MG63 (cell line): ENCODE data around the gene FECH. TPM values are rescaled to one million over a fixed set of nuclear protein-coding genes. Genes with fewer than 3 reads are reported as not detected.
"Not testable (repeated sequence)": the region's sequence is repeated elsewhere in the genome, so short reads cannot be mapped to it uniquely, and the experiment has no call there.

Source experiments
- DNase-seq: peaks from one replicate; pipeline ENCODE4 v3.0.0-alpha.2; 2020
- H3K27me3 ChIP-seq: fragments of 250-450 bp; sonication (Bioruptor Pico); 2 replicates; pipeline ENCODE4 v1.5.1; 2020; ENCODE audit warnings: mild to moderate bottlenecking, moderate library complexity
- H3K36me3 ChIP-seq: fragments of 250-450 bp; sonication (Bioruptor Pico); 2 replicates; pipeline ENCODE4 v1.5.1; 2020; ENCODE audit warnings: mild to moderate bottlenecking, moderate library complexity
- H3K4me3 ChIP-seq: fragments of 250-450 bp; sonication (Bioruptor Pico); 2 replicates; pipeline ENCODE4 v1.5.1; 2020; ENCODE audit warnings: mild to moderate bottlenecking, moderate library complexity
- H3K9me3 ChIP-seq: fragments of 250-450 bp; sonication (Bioruptor Pico); 2 replicates; pipeline ENCODE4 v1.5.1; 2020; ENCODE audit warnings: mild to moderate bottlenecking, moderate library complexity
- total RNA-seq: library from RNA; depleted of rRNA; stranded (reverse); fragments of >200 nt; shearing (Covaris generic); gene quantifications from 2 replicates; pipeline ENCODE4 v1.2.3, GENCODE V29; 2014; ENCODE audit warnings: low replicate concordance

The FECH gene
- total RNA-seq, 1 experiment from 2014 or later, result 32.0 TPM

GRCh38 chr18:57547260-57547659 lies 39.2 kb downstream of the FECH start:
- Histone ChIP-seq H3K27me3 (no peaks in the 10 kb centered on the region), H3K36me3 (peaks cover 3% of the 10 kb centered on the region; the same call in 1 of the 2 replicates), H3K9me3 (no peaks in the 10 kb centered on the region), H3K4me3 (no peak overlapping the region)
- DNase-seq, result no peak

- no peak overlapping the region for H3K4me3 ChIP-seq
- H3K9me3 ChIP-seq, result no peaks in the 10 kb centered on the region
- no peaks in the 10 kb centered on the region; the same call in 1 of the 2 replicates for H3K36me3 ChIP-seq
- DNase-seq, result no peak
- H3K27me3 ChIP-seq, result no peaks in the 10 kb centered on the region
Observed at GRCh38 chr18:57544936-57545660, 41.4 kb downstream of the FECH start.

GRCh38 chr18:57543560-57543959 lies 42.9 kb downstream of the FECH start:
- no peaks in the 10 kb centered on the region for H3K36me3 ChIP-seq
- H3K9me3 ChIP-seq, result no peaks in the 10 kb centered on the region
- no peak overlapping the region for H3K4me3 ChIP-seq
- H3K27me3 ChIP-seq, result no peaks in the 10 kb centered on the region
- DNase-seq, result no peak

- no peaks in the 10 kb centered on the region for H3K27me3 ChIP-seq
- H3K4me3 ChIP-seq, result no peak overlapping the region
- H3K36me3 ChIP-seq, result no peaks in the 10 kb centered on the region
- H3K9me3 ChIP-seq, result no peaks in the 10 kb centered on the region
- DNase-seq, result peak; percentile 3
Observed at GRCh38 chr18:57542812-57543427, 43.6 kb downstream of the FECH start.

- Histone ChIP-seq H3K9me3 (no peaks in the 10 kb centered on the region), H3K36me3 (no peaks in the 10 kb centered on the region), H3K27me3 (no peaks in the 10 kb centered on the region), H3K4me3 (no peak overlapping the region)
- peak; percentile 51 for DNase-seq
Observed at GRCh38 chr18:57542126-57542525, 44.4 kb downstream of the FECH start.

GRCh38 chr18:57539702-57540101 lies 46.8 kb downstream of the FECH start:
- DNase-seq, result no peak
- H3K27me3 ChIP-seq, result no peaks in the 10 kb centered on the region

GRCh38 chr18:57538614-57539013 lies 47.9 kb downstream of the FECH start:
- no peak for DNase-seq
- Histone ChIP-seq H3K4me3 (no peak overlapping the region), H3K36me3 (no peaks in the 10 kb centered on the region), H3K27me3 (no peaks in the 10 kb centered on the region), H3K9me3 (no peaks in the 10 kb centered on the region)

More at GRCh38 chr18:57539702-57540101, 46.8 kb downstream of the FECH start:
- H3K36me3 ChIP-seq, result no peaks in the 10 kb centered on the region
- no peaks in the 10 kb centered on the region for H3K9me3 ChIP-seq
- no peak overlapping the region for H3K4me3 ChIP-seq

GRCh38 chr18:57534511-57534909 lies 52.0 kb downstream of the FECH start:
- no peak overlapping the region for H3K4me3 ChIP-seq
- no peaks in the 10 kb centered on the region for H3K27me3 ChIP-seq
- H3K36me3 ChIP-seq, result no peaks in the 10 kb centered on the region
- no peaks in the 10 kb centered on the region for H3K9me3 ChIP-seq
- no peak for DNase-seq

- no peaks in the 10 kb centered on the region for H3K27me3 ChIP-seq
- H3K4me3 ChIP-seq, result no peak overlapping the region
- no peaks in the 10 kb centered on the region for H3K36me3 ChIP-seq
- DNase-seq, result no peak
- H3K9me3 ChIP-seq, result no peaks in the 10 kb centered on the region
Observed at GRCh38 chr18:57533868-57534510, 52.5 kb downstream of the FECH start.

GRCh38 chr18:57533006-57533867 lies 53.3 kb downstream of the FECH start:
- DNase-seq, result no peak
- H3K4me3 ChIP-seq, result no peak overlapping the region
- H3K9me3 ChIP-seq, result no peaks in the 10 kb centered on the region
- H3K36me3 ChIP-seq, result no peaks in the 10 kb centered on the region
- H3K27me3 ChIP-seq, result no peaks in the 10 kb centered on the region

- no peak for DNase-seq
- Histone ChIP-seq H3K9me3 (no peaks in the 10 kb centered on the region), H3K27me3 (no peaks in the 10 kb centered on the region), H3K4me3 (no peak overlapping the region), H3K36me3 (no peaks in the 10 kb centered on the region)
Observed at GRCh38 chr18:57529151-57529550, 57.4 kb downstream of the FECH start.

- Histone ChIP-seq H3K4me3 (no peak overlapping the region), H3K36me3 (no peaks in the 10 kb centered on the region), H3K9me3 (no peaks in the 10 kb centered on the region), H3K27me3 (no peaks in the 10 kb centered on the region)
- no peak for DNase-seq
Observed at GRCh38 chr18:57527556-57528229, 58.8 kb downstream of the FECH start.

GRCh38 chr18:57523171-57523956 lies 63.1 kb downstream of the FECH start:
- Histone ChIP-seq H3K4me3 (no peak overlapping the region), H3K36me3 (no peaks in the 10 kb centered on the region), H3K9me3 (no peaks in the 10 kb centered on the region), H3K27me3 (0 out of 2 replicates have a peak, but pooled peaks cover 3% of the 10 kb centered on the region)
- DNase-seq, result no peak

- not testable (repeated sequence) for H3K4me3 ChIP-seq, H3K9me3 ChIP-seq, H3K27me3 ChIP-seq, DNase-seq, H3K36me3 ChIP-seq
Observed at GRCh38 chr18:57522348-57522747, 64.2 kb downstream of the FECH start.

- Histone ChIP-seq H3K4me3 (no peak overlapping the region), H3K27me3 (0 out of 2 replicates have a peak, but pooled peaks cover 3% of the 10 kb centered on the region), H3K9me3 (no peaks in the 10 kb centered on the region), H3K36me3 (no peaks in the 10 kb centered on the region)
- peak; percentile 5 for DNase-seq
Observed at GRCh38 chr18:57519668-57520424, 66.7 kb downstream of the FECH start.
